Measurements from ENCODE around the gene PLD5.

Gene PLD5

DNA sequence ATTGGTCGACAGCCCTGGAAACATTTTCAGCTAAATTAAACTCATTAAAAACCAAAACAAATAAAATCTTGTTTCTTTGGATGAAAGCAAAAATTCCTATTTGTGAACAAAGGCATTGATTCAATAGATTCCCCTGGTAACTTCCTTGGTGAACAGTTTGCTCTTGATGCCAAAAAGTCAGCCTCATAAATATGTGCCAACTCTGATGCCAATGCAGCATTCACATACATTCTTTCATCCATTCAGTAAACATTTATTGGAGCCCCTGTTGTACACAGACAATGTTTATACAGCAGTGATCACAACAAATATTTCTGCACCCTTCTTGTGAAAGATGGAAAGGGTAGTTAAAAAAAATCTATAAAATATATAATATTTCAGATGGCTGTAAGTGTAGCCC is 107.8 kb downstream of the PLD5 start:
- no peak overlapping the region for H2AK5ac ChIP-seq (ENCODE audit: low read length, severe bottlenecking)
- no peak overlapping the region for H3K9ac ChIP-seq (ENCODE audit: low read length)
- no peak overlapping the region for H2BK12ac ChIP-seq (ENCODE audit: low read length in 2 of 2)
- no peak overlapping the region for H3K4ac ChIP-seq (ENCODE audit: low read depth in 1 of 2, low read length in 2 of 2)
- no peak overlapping the region for H2AFZ ChIP-seq (ENCODE audit: low read depth, low read length)
- no peak overlapping the region for H3K14ac ChIP-seq (ENCODE audit: low read length in 2 of 2)
- no peak for DNase-seq
- H3K27me3 ChIP-seq (ENCODE audit: control insufficient read depth in 1 of 2, insufficient read depth in 1 of 2, low read length in 2 of 2) = no peaks in the 10 kb centered on the region
- H4K91ac ChIP-seq (ENCODE audit: low read length) = no peak overlapping the region
- H3K18ac ChIP-seq (ENCODE audit: low read depth in 1 of 2, low read length in 2 of 2) = no peak overlapping the region
- no peak overlapping the region for H3K23ac ChIP-seq (ENCODE audit: low read length in 2 of 2)
- no peak overlapping the region for H2BK15ac ChIP-seq (ENCODE audit: low read depth, poor library complexity, severe bottlenecking)
- no peaks in the 10 kb centered on the region for H3K36me3 ChIP-seq (ENCODE audit: control insufficient read depth in 1 of 2, insufficient read depth in 2 of 2, low read depth in 1 of 2, low read length in 2 of 2)
- no peak overlapping the region for H3K4me3 ChIP-seq (ENCODE audit: insufficient read depth in 1 of 2, low read depth in 1 of 2, low read length in 2 of 2)
- no peaks in the 10 kb centered on the region for H3K79me1 ChIP-seq (replicated peaks; ENCODE audit: low read length, poor library complexity, severe bottlenecking)
- H3K4me1 ChIP-seq (ENCODE audit: control insufficient read depth, insufficient read depth, low read depth, low read length) = no peaks in the 10 kb centered on the region
- H3K9me3 ChIP-seq (ENCODE audit: control insufficient read depth, low read length) = no peaks in the 10 kb centered on the region
- WGBS = 14% methylated on average over 1 of the region's 1 CpG
- no peak overlapping the region for H4K8ac ChIP-seq (ENCODE audit: low read length)
- no peak overlapping the region for H3K27ac ChIP-seq (ENCODE audit: low read length, poor library complexity, severe bottlenecking)
- no peak overlapping the region for H3K4me2 ChIP-seq (ENCODE audit: low read length, poor library complexity, severe bottlenecking)
- no peak overlapping the region for H2BK120ac ChIP-seq (ENCODE audit: low read depth, low read length)
- H2BK5ac ChIP-seq (ENCODE audit: low read depth, low read length, poor library complexity, severe bottlenecking) = no peak overlapping the region

DNA sequence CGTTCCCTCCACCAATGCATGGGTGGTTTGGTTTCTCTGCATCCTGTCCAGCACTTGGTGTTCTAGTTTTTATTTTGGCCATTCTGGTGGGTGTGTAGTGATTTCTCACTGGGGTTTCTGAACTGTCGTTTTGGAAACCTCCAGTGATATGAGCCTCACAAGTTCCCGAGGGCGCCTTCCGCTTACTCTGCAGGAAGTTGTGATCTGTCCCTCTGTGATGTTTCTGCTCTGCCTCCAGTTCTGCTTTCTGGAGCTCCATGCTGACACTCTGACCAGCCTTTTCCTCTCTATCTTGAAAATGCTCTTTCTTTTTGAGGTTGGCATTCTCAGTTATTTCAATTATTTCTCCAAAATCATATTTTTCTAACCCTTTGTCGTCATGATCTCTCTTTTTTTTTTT is 111.6 kb downstream of the PLD5 start:
- Histone ChIP-seq H2BK120ac (ENCODE audit: low read depth, low read length) (no peak overlapping the region), H3K9me3 (ENCODE audit: control insufficient read depth, low read length) (peaks cover 5% of the 10 kb centered on the region), H3K36me3 (ENCODE audit: control insufficient read depth in 1 of 2, insufficient read depth in 2 of 2, low read depth in 1 of 2, low read length in 2 of 2) (no peaks in the 10 kb centered on the region), H2BK15ac (ENCODE audit: low read depth, poor library complexity, severe bottlenecking) (no peak overlapping the region), H2BK12ac (ENCODE audit: low read length in 2 of 2) (no peak overlapping the region), H3K23ac (ENCODE audit: low read length in 2 of 2) (no peak overlapping the region), H2BK5ac (ENCODE audit: low read depth, low read length, poor library complexity, severe bottlenecking) (no peak overlapping the region), H3K27ac (ENCODE audit: low read length, poor library complexity, severe bottlenecking) (no peak overlapping the region), H3K27me3 (ENCODE audit: control insufficient read depth in 1 of 2, insufficient read depth in 1 of 2, low read length in 2 of 2) (no peaks in the 10 kb centered on the region), H2AK5ac (ENCODE audit: low read length, severe bottlenecking) (no peak overlapping the region), H3K79me1 (replicated peaks; ENCODE audit: low read length, poor library complexity, severe bottlenecking) (no peaks in the 10 kb centered on the region), H3K4me1 (ENCODE audit: control insufficient read depth, insufficient read depth, low read depth, low read length) (no peaks in the 10 kb centered on the region), H3K4ac (ENCODE audit: low read depth in 1 of 2, low read length in 2 of 2) (no peak overlapping the region), H3K4me3 (ENCODE audit: insufficient read depth in 1 of 2, low read depth in 1 of 2, low read length in 2 of 2) (no peak overlapping the region), H3K4me2 (ENCODE audit: low read length, poor library complexity, severe bottlenecking) (no peak overlapping the region), H3K18ac (ENCODE audit: low read depth in 1 of 2, low read length in 2 of 2) (no peak overlapping the region), H4K8ac (ENCODE audit: low read length) (no peak overlapping the region), H3K9ac (ENCODE audit: low read length) (no peak overlapping the region), H2AFZ (ENCODE audit: low read depth, low read length) (no peak overlapping the region), H3K14ac (ENCODE audit: low read length in 2 of 2) (no peak overlapping the region), H4K91ac (ENCODE audit: low read length) (no peak overlapping the region)
- WGBS = 69% methylated on average over 6 of the region's 6 CpGs
- DNase-seq = no peak

DNA sequence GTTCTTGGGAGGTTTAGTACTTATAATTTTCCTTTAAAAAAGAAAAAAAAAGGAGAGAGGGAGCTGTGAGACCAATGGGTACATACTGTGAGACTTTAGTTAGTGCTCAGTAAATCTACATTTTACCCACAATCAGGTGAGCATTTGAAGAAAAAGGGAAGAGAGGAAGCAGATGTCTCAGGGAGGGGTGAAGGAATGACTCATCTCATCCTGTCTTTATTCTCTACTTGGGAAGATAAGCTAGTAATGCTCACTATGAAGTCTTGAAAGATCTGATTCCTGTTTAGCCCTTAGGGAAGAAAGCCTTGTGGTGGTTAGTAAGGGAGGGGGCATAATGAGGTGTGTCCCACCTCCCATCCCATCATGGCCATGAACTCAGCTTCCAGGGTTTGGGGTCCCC is 112.6 kb downstream of the PLD5 start:
- no peak for DNase-seq
- Histone ChIP-seq H3K4me2 (ENCODE audit: low read length, poor library complexity, severe bottlenecking) (no peak overlapping the region), H3K36me3 (ENCODE audit: control insufficient read depth in 1 of 2, insufficient read depth in 2 of 2, low read depth in 1 of 2, low read length in 2 of 2) (no peaks in the 10 kb centered on the region), H3K18ac (ENCODE audit: low read depth in 1 of 2, low read length in 2 of 2) (no peak overlapping the region), H4K8ac (ENCODE audit: low read length) (no peak overlapping the region), H2BK120ac (ENCODE audit: low read depth, low read length) (no peak overlapping the region), H3K4me1 (ENCODE audit: control insufficient read depth, insufficient read depth, low read depth, low read length) (no peaks in the 10 kb centered on the region), H4K91ac (ENCODE audit: low read length) (no peak overlapping the region), H3K27ac (ENCODE audit: low read length, poor library complexity, severe bottlenecking) (no peak overlapping the region), H3K14ac (ENCODE audit: low read length in 2 of 2) (no peak overlapping the region), H2BK12ac (ENCODE audit: low read length in 2 of 2) (no peak overlapping the region), H2AK5ac (ENCODE audit: low read length, severe bottlenecking) (no peak overlapping the region), H3K79me1 (replicated peaks; ENCODE audit: low read length, poor library complexity, severe bottlenecking) (no peaks in the 10 kb centered on the region), H2AFZ (ENCODE audit: low read depth, low read length) (no peak overlapping the region), H3K9ac (ENCODE audit: low read length) (no peak overlapping the region), H3K4ac (ENCODE audit: low read depth in 1 of 2, low read length in 2 of 2) (no peak overlapping the region), H2BK5ac (ENCODE audit: low read depth, low read length, poor library complexity, severe bottlenecking) (no peak overlapping the region), H3K27me3 (ENCODE audit: control insufficient read depth in 1 of 2, insufficient read depth in 1 of 2, low read length in 2 of 2) (no peaks in the 10 kb centered on the region), H2BK15ac (ENCODE audit: low read depth, poor library complexity, severe bottlenecking) (no peak overlapping the region), H3K9me3 (ENCODE audit: control insufficient read depth, low read length) (peaks cover 5% of the 10 kb centered on the region), H3K23ac (ENCODE audit: low read length in 2 of 2) (no peak overlapping the region), H3K4me3 (ENCODE audit: insufficient read depth in 1 of 2, low read depth in 1 of 2, low read length in 2 of 2) (no peak overlapping the region)

DNA sequence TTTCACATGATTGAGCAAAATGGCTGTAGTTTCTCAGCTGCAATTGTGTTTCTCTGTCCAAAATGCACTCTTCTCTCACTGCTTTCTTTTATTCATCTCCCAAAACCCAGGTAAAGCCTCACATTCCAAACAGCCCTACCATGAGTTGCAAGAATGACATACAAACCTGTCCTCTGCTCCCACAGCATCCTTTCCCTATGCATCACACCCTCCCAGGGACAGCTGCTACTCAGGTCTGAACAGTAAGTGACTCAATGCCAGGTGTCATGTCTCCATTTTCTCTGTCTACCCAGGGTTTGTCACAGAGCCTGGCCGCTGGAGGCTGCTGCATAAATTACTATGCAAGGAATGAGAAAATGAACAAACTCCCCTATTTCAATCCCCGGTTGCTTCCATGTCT is 118.5 kb downstream of the PLD5 start:
- Histone ChIP-seq H3K9ac (ENCODE audit: low read length) (no peak overlapping the region), H4K91ac (ENCODE audit: low read length) (no peak overlapping the region), H3K23ac (ENCODE audit: low read length in 2 of 2) (no peak overlapping the region), H3K4me1 (ENCODE audit: control insufficient read depth, insufficient read depth, low read depth, low read length) (no peaks in the 10 kb centered on the region), H3K14ac (ENCODE audit: low read length in 2 of 2) (no peak overlapping the region), H3K27me3 (ENCODE audit: control insufficient read depth in 1 of 2, insufficient read depth in 1 of 2, low read length in 2 of 2) (no peaks in the 10 kb centered on the region), H3K9me3 (ENCODE audit: control insufficient read depth, low read length) (peaks cover 5% of the 10 kb centered on the region), H3K4me2 (ENCODE audit: low read length, poor library complexity, severe bottlenecking) (no peak overlapping the region), H2BK15ac (ENCODE audit: low read depth, poor library complexity, severe bottlenecking) (no peak overlapping the region), H3K4ac (ENCODE audit: low read depth in 1 of 2, low read length in 2 of 2) (no peak overlapping the region), H4K8ac (ENCODE audit: low read length) (no peak overlapping the region), H3K79me1 (replicated peaks; ENCODE audit: low read length, poor library complexity, severe bottlenecking) (no peaks in the 10 kb centered on the region), H2AK5ac (ENCODE audit: low read length, severe bottlenecking) (no peak overlapping the region), H3K27ac (ENCODE audit: low read length, poor library complexity, severe bottlenecking) (no peak overlapping the region), H3K36me3 (ENCODE audit: control insufficient read depth in 1 of 2, insufficient read depth in 2 of 2, low read depth in 1 of 2, low read length in 2 of 2) (no peaks in the 10 kb centered on the region), H2AFZ (ENCODE audit: low read depth, low read length) (no peak overlapping the region), H3K4me3 (ENCODE audit: insufficient read depth in 1 of 2, low read depth in 1 of 2, low read length in 2 of 2) (no peak overlapping the region), H2BK5ac (ENCODE audit: low read depth, low read length, poor library complexity, severe bottlenecking) (no peak overlapping the region), H2BK12ac (ENCODE audit: low read length in 2 of 2) (no peak overlapping the region), H2BK120ac (ENCODE audit: low read depth, low read length) (no peak overlapping the region), H3K18ac (ENCODE audit: low read depth in 1 of 2, low read length in 2 of 2) (no peak overlapping the region)
- WGBS = 73% methylated on average over 2 of the region's 2 CpGs
- DNase-seq = no peak

All from mesenchymal stem cell (in vitro differentiated cells and primary cell).